Activated CD4-positive, alpha-beta T cell treated with anti-CD3 and anti-CD28 coated beads for 4 hours (primary cell): Measurements from ENCODE around the gene ZNF414.
"Not testable (repeated sequence)": the region's sequence is repeated elsewhere in the genome, so short reads cannot be mapped to it uniquely, and the experiment has no call there.

Experiments
- DNase-seq, 2 donors: peaks; one replicate each; pipeline ENCODE4 v3.0.0-alpha.2; 2020

Gene ZNF414

DNA sequence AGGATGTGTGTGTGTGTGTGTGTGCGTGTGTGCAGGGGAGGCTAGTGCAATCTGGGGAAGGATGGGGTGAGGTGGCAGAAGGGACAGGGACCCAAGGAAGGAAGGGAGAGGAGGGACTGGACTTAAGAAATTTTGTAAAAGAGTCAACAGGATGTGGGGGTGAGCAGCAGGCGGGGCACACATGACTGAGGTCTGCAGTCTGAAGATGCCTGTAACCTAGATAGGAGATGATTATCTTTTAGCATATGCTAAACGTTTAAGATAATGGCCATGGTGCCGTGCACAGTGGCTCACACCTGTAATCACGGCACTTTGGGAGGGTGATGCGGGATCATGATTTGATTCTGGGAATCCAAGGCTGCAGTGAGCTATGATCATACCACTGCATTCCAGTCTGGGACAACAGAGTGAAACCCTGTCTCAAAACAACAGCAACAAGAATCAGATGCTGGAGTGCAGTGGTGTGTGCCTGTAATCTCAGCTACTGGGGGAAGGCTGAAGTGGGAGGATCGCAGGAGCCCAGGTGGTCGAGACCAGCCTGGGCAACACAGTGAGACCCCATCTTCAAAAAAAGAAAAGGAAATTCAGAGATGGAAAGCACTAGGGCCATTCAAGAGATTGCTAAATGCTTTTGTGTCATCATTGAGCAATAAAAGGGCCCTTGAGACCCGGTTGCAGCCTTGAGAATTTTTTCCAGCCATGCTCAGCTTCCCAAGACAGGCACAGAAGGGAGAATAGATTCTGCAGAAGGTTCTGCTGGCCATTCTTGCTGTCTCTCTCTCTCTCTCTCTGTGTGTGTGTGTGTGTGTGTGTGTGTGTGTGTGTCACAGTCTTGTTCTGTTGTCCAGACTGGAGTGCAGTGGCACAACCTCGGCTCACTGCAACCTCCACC, 3.8 kb upstream of the ZNF414 start:
- DNase-seq, result peak; percentile 30 to 49

DNA sequence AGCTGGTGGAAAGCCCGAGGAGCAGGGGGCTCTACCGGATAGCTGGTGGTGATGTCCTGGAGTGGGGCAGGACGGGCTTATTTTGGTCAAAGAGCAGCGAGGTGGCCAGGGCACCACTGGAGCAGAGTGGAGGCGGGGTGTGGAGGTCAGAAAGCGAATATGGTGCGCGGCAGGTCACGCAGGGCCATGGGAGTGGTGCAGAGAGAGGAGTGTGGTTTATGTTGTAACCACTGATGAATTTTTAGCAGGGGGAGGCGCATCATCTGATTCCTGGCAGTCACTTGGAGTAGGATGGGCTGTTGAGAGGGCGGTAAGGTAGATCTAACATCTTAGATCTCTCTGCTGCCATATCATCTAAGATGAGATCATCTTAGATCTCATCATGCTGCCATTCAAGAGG, 1.4 kb upstream of the ZNF414 start:
- DNase-seq, result peak; percentile 54

DNA sequence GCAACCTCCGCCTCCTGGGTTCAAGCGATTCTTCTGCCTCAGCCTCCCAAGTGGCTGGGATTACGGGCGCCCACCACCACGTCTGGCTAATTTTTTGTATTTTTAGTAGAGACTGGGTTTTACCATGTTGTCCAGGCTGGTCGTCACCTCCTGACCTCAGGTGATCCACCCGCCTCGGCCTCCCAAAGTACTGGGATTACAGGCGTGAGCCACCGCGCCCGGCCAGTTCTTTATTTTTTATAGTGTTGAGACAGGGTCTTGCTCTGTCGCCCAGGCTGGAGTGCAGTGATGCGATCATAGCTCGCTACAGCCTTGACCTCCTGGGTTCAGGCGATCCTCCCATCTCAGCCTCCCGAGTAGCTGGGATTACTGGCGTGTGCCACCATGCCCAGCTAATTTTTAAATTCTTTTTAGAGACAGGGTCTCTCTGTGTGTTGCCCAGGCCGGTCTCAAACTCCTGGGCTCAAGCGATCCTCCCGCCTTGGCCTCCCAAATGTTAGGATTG, 590 bp upstream of the ZNF414 start:
- not testable (repeated sequence) for DNase-seq

DNA sequence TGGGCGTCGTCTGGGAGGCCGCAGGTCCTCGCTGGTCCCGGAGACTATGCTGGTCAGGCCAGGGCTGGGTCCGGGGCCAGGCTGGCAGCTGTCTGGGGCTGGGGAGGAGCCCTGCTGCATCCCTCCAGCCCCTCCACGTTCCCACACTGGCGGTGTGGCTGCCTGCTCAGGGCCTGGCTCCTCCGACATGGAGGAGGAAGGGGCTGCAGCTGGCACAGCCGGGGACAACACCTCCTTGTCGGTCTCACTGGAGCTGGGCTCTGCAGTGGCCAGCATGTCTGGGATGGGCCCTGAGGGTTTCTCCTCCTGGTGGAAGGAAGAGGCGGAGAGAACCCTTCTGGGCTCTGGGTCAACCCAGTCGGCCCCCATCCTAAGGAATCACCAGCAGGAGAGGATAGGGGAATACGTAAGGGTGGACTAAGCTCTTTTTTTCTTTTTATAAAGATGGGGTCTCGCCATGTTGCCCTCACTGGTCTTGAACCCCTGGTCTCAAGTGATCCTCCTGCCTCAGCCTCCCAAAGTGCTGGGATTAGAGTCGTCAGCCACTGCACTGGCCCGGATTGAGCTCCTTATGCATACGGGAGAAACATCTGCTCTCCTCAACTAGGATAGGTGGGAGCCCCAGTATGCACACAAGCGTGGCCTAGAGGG, 806 bp downstream of the ZNF414 start:
- no peak for DNase-seq

DNA sequence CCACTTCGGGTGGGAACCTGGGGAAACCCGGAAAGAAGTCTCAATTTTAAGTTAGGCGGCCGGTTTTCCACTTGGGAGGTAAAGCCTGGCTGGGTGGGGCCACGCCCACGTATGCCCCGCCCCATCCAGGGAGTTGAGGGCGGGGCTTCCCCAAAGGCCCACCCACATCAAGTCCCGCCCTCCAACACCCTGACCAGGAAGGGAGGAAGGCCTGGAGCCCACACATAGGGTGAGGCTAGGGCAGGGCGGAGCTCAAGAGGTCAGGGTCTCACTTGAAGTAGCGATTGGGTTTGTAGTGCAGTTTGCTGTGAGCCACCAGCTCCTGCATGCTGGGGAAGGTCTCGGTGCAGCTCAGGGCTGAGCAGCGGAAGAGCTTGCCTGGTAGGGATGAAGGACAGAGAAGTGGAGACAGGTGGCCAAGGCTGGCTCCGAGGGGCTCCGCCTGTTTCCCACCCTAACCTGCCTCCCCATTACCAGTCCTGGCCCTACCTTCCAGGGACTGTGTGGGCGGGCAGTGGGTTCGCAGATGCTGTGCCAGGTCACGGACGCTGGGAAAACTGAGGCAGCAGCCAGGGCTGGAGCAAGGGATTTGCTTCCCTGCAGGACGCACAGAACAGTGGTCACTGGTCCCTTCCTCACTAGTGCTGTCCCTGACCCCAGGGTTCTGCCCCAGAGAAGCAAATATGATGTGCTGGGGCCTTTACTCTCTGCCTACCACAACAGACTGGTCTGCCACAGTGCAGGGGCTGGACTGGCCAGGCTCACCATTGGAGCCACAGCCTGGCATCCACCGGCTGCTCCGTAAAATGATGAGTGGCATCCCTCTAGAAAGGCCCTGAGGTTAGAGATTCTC, 1.6 kb downstream of the ZNF414 start:
- DNase-seq, result no peak

DNA sequence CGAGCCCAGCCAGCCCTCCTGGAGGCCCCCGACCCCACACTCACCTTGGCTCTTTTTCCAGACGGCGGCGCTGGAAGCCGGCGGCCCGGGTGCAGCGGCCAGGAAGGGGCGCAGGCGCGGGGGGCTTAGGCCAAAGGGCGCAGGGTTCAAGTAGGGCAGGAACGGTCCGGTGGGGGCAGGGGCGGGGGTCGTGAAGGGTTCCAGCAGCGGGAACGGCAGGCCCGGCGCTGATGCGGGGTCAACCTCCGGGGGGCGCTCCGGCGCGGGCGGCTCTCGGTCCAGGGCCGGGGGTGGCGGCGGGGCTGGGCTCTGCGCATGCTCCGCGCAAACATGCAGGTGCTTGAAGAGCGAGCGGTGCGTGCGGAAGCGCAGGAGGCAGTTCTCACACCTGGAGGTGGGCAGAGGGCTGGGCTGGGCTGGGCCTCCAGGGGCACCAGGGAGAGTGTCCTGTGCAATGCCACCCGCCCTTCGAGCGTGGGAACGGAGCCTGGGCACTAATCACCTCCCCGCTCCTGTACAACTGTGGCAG, 2.3 kb downstream of the ZNF414 start:
- no peak for DNase-seq

DNA sequence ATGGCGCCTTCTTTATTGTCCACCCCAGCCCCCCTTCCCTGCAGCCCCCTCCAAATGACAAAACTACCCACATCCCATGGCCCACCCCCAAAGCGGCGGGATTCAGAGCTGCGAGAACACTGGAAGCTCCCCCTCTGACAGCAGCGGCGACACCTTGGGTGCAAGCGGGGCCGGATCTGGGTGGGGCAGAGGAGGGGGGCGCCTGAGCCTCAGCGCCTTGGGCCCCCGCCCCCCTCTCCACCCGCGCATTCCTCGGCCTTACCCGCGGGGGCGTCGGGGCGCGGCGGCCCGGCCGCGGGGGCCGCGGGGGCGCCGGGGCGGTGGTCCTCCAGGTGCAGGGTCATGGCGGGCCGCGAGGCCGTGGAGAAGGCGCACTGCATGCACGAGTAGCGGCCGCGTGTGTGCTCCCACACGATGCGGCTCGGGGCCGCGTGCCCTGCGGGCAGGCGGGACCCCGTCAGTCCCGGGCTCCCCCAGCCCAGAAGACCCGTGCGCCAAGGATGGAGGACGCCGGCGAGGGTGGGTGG, 3.3 kb downstream of the ZNF414 start:
- DNase-seq, result no peak

DNA sequence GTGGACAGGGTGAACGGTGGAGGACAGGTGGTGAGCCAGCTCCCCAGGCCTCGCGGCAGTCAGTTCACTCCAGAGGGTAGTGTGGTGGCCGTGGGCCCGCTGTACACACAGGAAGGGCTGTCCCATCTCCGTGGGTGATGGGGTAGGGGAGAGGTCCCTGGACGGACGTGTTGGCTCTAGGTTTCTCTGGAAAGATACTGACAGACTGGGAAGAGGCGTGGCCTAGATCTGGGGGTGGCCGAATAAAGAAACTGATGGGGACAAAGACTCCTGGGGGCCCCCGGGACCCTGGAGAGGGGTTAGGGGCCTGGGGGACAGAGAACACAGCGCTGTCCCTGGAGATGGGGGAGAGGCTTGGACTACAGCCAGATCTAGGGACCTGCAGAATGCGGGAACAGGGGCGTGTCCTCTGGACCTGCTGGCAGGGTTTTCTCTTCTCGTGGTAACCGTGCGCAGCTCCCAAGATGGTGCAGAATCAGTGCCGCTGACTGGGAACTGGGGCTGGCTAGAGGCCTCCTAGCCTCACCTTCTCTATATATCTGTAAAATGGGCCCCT, 7.5 kb downstream of the ZNF414 start:
- DNase-seq, result no peak

DNA sequence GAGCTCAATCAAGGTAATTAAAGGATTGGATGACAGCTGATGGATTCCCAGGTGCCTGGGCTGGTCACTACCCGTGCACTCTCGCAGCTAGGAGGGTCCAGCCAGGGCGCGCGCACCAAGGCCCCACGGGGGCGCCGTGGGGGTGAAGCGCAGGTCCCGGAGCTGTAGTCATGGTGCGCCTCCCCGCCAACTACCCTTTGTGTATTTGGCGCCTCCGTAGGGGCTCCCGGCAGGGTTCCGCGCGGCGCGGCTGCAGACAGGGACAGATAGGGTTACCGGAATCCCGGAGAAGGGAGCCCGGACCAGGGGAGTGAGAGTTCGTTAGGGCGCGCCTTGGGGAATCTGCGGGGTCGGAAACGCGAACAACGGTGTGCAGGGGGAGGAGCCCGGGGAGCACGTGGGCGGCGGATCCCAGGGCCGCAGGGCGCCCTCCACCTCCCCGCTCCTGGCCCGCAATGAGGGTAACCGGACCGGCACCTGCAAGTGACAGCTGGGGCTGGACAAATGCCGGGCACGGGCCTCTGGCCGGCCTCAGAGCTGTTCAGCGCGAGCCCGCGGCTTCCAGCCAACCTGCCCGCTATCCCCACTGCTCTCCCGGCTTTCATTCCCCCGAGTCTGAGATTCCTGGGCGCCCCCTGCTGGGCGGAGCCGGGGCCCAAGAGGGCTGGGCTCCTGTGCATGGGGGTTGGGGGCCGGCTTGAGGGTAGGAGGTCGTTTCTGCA, 8.1 kb downstream of the ZNF414 start:
- peak; percentile 62 to 77 for DNase-seq

DNA sequence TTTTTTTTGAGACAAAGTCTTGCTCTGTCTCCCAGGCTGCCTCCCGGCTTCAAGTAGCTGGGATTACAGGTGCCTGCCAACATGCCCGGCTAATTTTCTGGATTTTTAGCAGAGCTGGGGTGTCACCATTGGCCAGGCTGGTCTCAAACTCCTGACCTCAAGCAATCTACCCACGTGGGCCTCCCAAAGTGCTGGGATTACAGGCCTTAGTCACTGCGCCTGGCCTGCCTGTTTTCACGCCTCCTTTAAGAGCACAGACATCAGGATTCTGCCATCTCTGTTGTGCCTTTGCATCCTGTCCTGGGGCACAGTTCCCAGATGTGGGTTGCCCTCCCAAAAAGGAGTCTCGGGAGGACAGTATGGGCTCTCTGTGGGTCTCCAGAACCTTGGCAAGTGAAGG, 9.0 kb downstream of the ZNF414 start:
- no peak for DNase-seq

DNA sequence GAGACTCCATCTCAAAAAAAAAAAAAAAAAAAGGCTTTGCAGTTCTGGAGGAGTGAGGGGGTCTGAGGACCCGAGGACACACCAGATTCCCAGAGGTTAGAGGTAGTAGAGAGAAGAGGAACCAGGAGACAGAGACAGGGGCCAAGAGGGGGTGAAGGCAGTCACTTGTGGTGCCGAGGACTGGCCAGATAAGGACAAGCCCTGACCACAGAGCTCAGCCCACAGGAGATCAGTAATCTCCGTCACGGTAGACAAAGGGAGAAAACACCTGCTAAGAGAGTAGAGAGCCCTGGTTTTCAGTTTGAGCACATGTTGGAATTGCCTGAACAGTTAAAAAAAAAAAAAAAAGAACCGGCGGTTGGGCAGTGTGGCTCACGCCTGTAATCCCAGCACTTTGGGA, 9.8 kb downstream of the ZNF414 start:
- DNase-seq, result no peak

DNA sequence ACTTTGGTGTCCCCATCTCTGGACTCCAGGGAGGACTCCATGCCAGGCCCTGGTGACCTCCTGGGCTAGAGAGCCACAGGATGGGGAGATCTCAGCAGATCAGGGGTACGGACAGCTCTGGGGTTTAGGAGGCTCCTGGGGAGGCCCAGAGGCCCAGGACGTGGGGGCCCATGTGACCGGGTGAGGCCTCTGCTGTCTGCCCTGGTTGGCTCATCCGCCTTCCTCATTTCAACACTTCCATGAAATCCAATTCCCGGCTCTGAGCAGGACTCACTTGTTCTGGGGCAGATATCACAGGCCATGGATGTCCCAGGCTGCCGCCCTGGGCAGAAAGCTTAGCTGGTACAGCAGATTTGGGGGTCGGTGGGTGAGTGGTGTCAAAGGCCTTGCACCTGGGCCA, 10.5 kb downstream of the ZNF414 start:
- no peak for DNase-seq

DNA sequence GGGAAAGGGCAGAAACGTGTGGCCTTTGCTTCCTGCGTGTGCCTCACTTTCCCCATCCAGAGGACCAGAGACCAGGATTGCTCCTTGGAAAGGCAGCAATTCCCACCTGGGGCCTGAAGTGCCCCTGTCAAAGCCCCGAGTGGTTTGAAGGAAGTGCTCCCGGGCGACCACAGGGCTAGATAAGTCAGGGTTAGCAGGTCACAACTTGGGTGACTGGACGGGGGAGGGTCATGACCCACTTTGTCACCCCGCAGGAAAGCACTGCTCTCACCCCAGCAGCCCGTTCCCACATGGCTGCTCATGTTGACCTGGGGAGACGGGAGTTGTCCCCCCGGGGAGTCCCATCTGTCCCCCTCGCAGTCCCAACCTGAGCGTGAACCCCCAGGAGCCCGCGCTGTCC, 12.0 kb downstream of the ZNF414 start:
- no peak for DNase-seq

DNA sequence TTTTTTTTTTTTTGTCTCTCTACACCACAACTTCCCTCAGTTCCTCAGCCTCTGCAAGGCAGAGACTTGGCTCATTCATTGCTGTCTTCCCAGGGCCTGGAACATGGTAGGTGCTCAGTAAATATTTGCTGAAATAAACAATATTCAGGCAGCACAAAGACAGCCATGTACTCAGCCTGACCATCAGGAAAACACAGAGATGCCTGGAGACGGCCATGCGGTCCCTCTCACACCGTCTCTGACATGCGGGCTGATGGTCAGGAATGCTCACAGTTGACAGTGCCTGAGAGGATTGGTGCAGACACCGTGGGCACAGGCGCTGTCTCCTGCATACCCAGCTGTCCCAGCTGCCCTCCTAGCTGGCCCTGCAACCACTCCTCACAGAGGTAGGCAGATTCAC, 12.5 kb downstream of the ZNF414 start:
- no peak for DNase-seq

DNA sequence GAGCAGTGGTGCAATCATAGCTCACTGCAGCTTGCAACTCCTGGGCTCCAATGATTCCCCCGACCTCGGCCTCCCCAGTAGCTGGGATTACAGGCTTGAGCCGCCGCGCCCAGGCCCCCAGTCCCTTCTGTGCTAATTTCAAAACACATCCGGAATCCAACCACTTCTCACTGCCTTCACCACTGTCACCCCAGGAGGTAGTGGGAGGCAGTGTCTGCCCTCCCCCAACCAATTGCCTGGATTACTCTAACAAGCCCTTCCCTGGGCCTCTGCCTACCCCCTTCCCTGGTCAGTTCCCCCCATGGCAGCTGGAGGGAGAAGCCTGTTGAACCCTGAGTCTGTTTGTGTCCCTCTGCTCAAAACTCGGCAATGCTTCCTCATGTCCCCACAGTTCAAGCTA, 13.8 kb downstream of the ZNF414 start:
- no peak for DNase-seq

DNA sequence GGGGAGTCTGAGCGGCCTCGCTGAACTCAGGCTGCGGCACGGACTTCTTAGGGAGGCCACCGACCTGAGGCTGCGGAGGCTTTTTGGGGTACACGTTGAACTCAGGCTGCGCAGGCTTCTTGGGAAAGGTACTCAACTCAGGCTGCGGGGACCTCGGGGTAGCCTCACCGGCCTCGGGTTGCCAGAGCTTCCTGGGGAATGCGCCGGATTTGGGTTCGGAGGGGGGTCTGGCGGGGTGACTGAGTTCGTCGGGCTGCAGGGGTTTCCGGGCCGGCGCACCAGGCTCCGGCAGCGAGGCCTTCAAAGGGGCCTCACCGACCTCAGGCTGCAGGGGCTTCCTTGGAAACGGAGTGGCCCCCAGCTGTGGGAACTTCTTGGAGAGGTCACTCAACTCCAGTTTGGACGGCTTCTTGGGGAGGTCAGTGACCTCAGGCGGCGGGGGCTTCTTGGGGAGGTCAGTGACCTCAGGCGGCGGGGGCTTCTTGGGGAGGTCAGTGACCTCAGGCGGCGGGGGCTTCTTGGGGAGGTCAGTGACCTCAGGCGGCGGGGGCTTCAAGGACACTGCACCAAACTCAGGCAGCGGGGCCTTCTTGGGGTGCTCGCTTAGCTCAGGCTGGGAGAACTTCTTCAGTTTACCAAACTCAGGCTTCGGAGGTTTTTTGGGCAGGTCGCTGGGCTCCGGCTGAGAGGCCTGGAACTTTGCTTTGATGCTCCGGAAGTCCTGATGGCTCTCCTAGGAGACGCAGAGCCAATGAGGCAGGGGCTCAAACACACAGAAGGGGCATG, 14.7 kb downstream of the ZNF414 start:
- DNase-seq, result no peak

DNA sequence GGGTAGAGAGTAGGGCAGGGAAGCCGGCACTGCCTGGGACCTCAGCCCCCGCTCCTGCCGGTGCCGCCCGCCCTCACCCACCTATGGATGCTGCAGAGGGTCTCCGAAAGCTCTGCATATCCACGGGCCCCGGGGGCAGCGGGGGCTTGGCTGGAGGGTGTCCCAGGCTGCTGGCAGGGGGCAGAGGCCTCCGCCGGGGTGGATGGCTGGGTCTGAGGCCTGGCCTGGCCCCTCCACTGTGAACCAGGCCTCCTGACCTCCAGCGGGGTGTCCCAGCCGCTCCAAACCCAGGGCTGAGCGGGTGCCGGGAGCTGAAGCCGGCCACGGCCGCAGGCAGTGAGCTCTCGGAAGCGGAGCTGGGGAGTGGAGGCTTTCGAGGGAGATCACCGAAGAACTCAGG, 15.7 kb downstream of the ZNF414 start:
- DNase-seq, result no peak

DNA sequence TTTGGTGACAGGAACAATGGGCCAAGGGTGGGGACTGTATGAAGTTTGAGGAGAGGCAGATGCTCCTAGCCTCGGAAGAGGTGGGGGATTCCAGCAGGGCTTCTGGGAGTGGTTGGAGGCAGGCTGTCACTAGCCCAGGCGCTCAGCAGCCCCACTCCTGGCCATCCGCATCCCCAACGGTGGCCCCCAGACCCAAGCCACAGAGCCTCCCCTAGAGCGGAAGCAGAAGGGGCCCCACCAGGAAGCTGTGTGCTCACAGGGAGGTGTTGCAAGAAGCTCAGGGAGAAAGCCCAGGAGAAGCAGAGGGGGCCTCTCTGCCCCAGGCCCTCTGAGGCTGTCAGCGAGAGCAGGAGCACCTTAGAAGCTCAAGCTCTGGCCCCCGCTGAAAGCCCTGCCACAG, 19.8 kb downstream of the ZNF414 start:
- DNase-seq, result no peak

DNA sequence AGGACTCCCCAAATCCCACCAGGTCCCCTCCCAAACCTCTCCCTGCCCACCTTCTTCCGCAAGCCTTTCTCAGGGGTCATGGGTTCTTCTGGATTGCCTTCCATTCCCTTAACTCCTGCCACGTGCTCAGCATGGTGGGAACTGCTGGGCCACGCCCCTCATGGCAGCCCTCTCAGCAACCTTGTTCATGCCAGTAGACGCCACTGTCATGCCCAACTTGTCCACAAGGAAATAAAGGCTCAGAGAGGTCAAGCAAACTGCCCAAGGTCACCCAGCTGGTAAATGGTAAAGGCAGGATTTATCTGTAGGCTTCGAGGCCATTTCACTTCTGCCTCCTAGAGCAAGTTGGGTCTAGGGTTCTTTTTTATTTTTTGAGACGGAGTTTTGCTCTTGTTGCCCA, 22.4 kb downstream of the ZNF414 start:
- DNase-seq, result no peak

DNA sequence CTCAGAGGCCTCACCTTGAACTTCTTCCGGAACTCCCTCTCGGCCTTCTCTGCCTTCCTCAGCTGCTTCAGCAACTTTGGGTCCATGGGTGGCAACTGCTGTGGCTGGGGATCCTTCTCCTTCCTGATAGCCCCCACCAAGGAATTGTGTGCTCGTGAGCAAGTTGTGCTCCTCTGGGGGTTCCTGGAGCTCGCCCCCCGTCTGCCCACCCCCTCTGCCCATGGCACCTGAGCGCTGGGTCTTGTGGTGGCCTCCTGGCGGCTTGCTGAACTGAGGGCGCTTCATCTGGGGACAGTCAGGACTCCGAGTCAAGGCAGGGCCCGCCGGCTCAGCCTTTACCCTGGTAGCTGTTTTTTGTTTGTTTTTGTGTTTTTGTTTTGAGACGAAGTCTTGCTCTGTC, 23.1 kb downstream of the ZNF414 start:
- DNase-seq, result no peak

DNA sequence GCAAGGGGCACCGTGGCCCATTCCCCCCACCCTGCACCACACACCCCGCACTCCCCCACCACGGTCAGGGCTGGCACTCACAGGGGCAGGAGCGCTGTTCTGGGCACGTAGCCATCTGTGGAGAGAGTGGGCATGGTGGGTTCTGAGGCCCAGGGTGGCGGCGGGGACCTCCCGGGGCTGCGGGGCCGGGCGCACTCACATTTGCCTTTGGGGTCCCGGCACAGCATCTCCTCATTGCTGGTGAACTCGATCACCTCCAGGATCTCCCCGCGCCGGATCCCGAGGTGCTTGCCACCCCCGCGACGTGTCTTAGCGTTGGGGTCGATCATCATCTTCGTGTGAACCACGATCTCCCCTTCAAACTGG, 23.6 kb downstream of the ZNF414 start:
- no peak for DNase-seq
